H9 (cell line): ENCODE data around the gene GALR3. TPM values are rescaled to one million over a fixed set of nuclear protein-coding genes. Genes with fewer than 3 reads are reported as not detected.

Source experiments
- DNase-seq: peaks from one replicate; pipeline ENCODE4 v3.0.0-alpha.2; 2017
- H2AFZ ChIP-seq: one replicate; pipeline ENCODE4 v1.6.1; 2013; ENCODE audit warnings: mild to moderate bottlenecking, low read length, control low read depth, moderate library complexity
- H2AK5ac ChIP-seq: 2 replicates; pipeline ENCODE4 v1.6.1; 2013; ENCODE audit warnings: low read length, control low read depth, mixed read lengths; ENCODE audit not compliant: insufficient read length
- H2BK120ac ChIP-seq: one replicate; pipeline ENCODE4 v1.6.1; 2013; ENCODE audit warnings: low read depth, mild to moderate bottlenecking, low read length, control low read depth, inconsistent platforms; ENCODE audit not compliant: poor library complexity, severe bottlenecking
- H2BK12ac ChIP-seq: 2 replicates; pipeline ENCODE4 v1.6.1; 2013; ENCODE audit warnings: low read length, control low read depth, mixed read lengths, low read depth; ENCODE audit not compliant: insufficient read length
- H2BK15ac ChIP-seq: 2 replicates; pipeline ENCODE4 v1.6.1; 2013; ENCODE audit warnings: low read depth, low read length, control low read depth
- H2BK20ac ChIP-seq: one replicate; pipeline ENCODE4 v1.6.1; 2013; ENCODE audit warnings: low read depth, mild to moderate bottlenecking, low read length, control low read depth, inconsistent platforms; ENCODE audit not compliant: poor library complexity, severe bottlenecking
- H2BK5ac ChIP-seq: 2 replicates; pipeline ENCODE4 v1.6.1; 2013; ENCODE audit warnings: low read length, control low read depth, mixed read lengths; ENCODE audit not compliant: insufficient read length
- H3K14ac ChIP-seq: 2 replicates; pipeline ENCODE4 v1.6.1; 2013; ENCODE audit warnings: low read length, control low read depth; ENCODE audit not compliant: insufficient read depth
- H3K18ac ChIP-seq: 2 replicates; pipeline ENCODE4 v1.6.1; 2013; ENCODE audit warnings: low read depth, mild to moderate bottlenecking, mixed read lengths, low read length, control low read depth; ENCODE audit not compliant: insufficient read length
- H3K23ac ChIP-seq: 2 replicates; pipeline ENCODE4 v1.6.1; 2013; ENCODE audit warnings: low read length, control low read depth, mixed read lengths, low read depth; ENCODE audit not compliant: insufficient read length
- H3K23me2 ChIP-seq: 2 replicates; pipeline ENCODE4 v1.6.1; 2013; ENCODE audit warnings: low read depth, mild to moderate bottlenecking, mixed read lengths, low read length, control low read depth; ENCODE audit not compliant: insufficient read length, poor library complexity, severe bottlenecking
- H3K27ac ChIP-seq: 2 replicates; pipeline ENCODE4 v1.5.1; 2013; ENCODE audit warnings: low read length, control low read depth, mixed read lengths, low read depth; ENCODE audit not compliant: insufficient read length
- H3K27me3 ChIP-seq: 2 replicates; pipeline ENCODE4 v1.6.1; 2013; ENCODE audit warnings: low read length, control low read depth, inconsistent platforms; ENCODE audit not compliant: insufficient read depth
- H3K4ac ChIP-seq: 2 replicates; pipeline ENCODE4 v1.6.1; 2013; ENCODE audit warnings: low read depth, mild to moderate bottlenecking, control low read depth, inconsistent platforms, low read length, moderate library complexity
- H3K4me1 ChIP-seq: 2 replicates; pipeline ENCODE4 v1.6.1; 2013; ENCODE audit warnings: low read length, control low read depth, inconsistent platforms; ENCODE audit not compliant: insufficient read depth
- H3K4me2 ChIP-seq: 2 replicates; pipeline ENCODE4 v1.6.1; 2013; ENCODE audit warnings: low read length, control low read depth, mixed read lengths; ENCODE audit not compliant: insufficient read length, insufficient read depth
- H3K56ac ChIP-seq: 2 replicates; pipeline ENCODE4 v1.6.1; 2013; ENCODE audit warnings: low read depth, mild to moderate bottlenecking, mixed read lengths, low read length, control low read depth; ENCODE audit not compliant: insufficient read length
- H3K79me1 ChIP-seq: 2 replicates; pipeline ENCODE4 v1.6.1; 2013; ENCODE audit warnings: low read depth, mild to moderate bottlenecking, moderate library complexity, low read length, control low read depth, inconsistent platforms; ENCODE audit not compliant: insufficient read depth, poor library complexity, severe bottlenecking
- H3K79me2 ChIP-seq: 2 replicates; pipeline ENCODE4 v1.6.1; 2013; ENCODE audit warnings: low read length, control low read depth, inconsistent platforms; ENCODE audit not compliant: insufficient read depth
- H3K9ac ChIP-seq: 2 replicates; pipeline ENCODE4 v1.6.1; 2013; ENCODE audit warnings: low read length, control low read depth, mixed read lengths; ENCODE audit not compliant: insufficient read length; ENCODE audit errors: extremely low read depth
- H3K9me3 ChIP-seq: one replicate; pipeline ENCODE4 v1.6.1; 2013; ENCODE audit warnings: low read depth, low read length, inconsistent platforms; ENCODE audit not compliant: control insufficient read depth
- H3T11ph ChIP-seq: one replicate; pipeline ENCODE4 v1.6.1; 2013; ENCODE audit warnings: mild to moderate bottlenecking, low read length, control low read depth, inconsistent platforms
- H4K20me1 ChIP-seq: one replicate; pipeline ENCODE4 v1.6.1; 2013; ENCODE audit not compliant: control insufficient read depth, insufficient read length, insufficient read depth
- H4K5ac ChIP-seq: 2 replicates; pipeline ENCODE4 v1.6.1; 2013; ENCODE audit warnings: low read depth, mild to moderate bottlenecking, mixed read lengths, low read length, control low read depth; ENCODE audit not compliant: insufficient read length
- H4K8ac ChIP-seq: replicated peaks from 2 replicates; pipeline ENCODE4 v1.6.1; 2013; ENCODE audit warnings: low read length, control low read depth, mixed read lengths, low read depth; ENCODE audit not compliant: insufficient read length
- H4K91ac ChIP-seq: 2 replicates; pipeline ENCODE4 v1.6.1; 2013; ENCODE audit warnings: low read depth, mild to moderate bottlenecking, moderate library complexity, mixed read lengths, low read length, control low read depth; ENCODE audit not compliant: insufficient read length
- H3K27ac Mint-ChIP-seq, 3 experiments: 2 replicates in 2 of 3; 3 replicates in 1 of 3; pipeline ENCODE4 v1.8.0; 2020 to 2021; ENCODE audit warnings: mixed read lengths in 3 of 3, mild to moderate bottlenecking in 1 of 3, moderate library complexity in 1 of 3
- H3K27me3 Mint-ChIP-seq: 2 replicates; pipeline ENCODE4 v1.8.0; 2021; ENCODE audit warnings: low read depth, mild to moderate bottlenecking, moderate library complexity, mixed read lengths
- H3K36me3 Mint-ChIP-seq, 3 experiments: 2 replicates in 2 of 3; 3 replicates in 1 of 3; pipeline ENCODE4 v1.8.0; 2020 to 2021; ENCODE audit warnings: low read depth in 3 of 3, mixed read lengths in 3 of 3; ENCODE audit not compliant: insufficient read depth in 1 of 3
- H3K4me1 Mint-ChIP-seq, 2 experiments: 2 replicates each; pipeline ENCODE4 v1.8.0; 2020; ENCODE audit warnings: mixed read lengths in 2 of 2
- H3K4me3 Mint-ChIP-seq, 2 experiments: 2 replicates in 1 of 2; 3 replicates in 1 of 2; pipeline ENCODE4 v1.8.0; 2020 to 2021; ENCODE audit warnings: mild to moderate bottlenecking in 2 of 2, mixed read lengths in 2 of 2, moderate library complexity in 1 of 2
- H3K9me3 Mint-ChIP-seq, 2 experiments: 2 replicates in 1 of 2; 3 replicates in 1 of 2; pipeline ENCODE4 v1.8.0; 2020; ENCODE audit warnings: mild to moderate bottlenecking in 2 of 2, mixed read lengths in 2 of 2, moderate library complexity in 1 of 2
- WGBS: extraction: QIAGEN DNeasy Blood & Tissue Kit; methylation state at CpG from one replicate; pipeline ENCODE4 v1.1.7; 2013; ENCODE audit warnings: missing lambda C conversion rate, low lambda C conversion rate, mixed read lengths; ENCODE audit not compliant: insufficient read length; ENCODE audit errors: extremely low coverage; 5-methylcytosine and 5-hydroxymethylcytosine counted together
- total RNA-seq: library from RNA; stranded (reverse); gene quantifications from 2 replicates; pipeline ENCODE4 v1.2.1, GENCODE V29; 2021
- TF ChIP-seq, protein P1 (sequence below): fragments of 200-600 bp; sonication (generic); conservative IDR thresholded peaks from 3 replicates; pipeline ENCODE4 v1.8.0; 2021; ENCODE audit warnings: antibody characterized with exemption, mild to moderate bottlenecking

Gene GALR3
- total RNA-seq, 1 experiment from 2014 or later = 0.59 TPM

DNA sequence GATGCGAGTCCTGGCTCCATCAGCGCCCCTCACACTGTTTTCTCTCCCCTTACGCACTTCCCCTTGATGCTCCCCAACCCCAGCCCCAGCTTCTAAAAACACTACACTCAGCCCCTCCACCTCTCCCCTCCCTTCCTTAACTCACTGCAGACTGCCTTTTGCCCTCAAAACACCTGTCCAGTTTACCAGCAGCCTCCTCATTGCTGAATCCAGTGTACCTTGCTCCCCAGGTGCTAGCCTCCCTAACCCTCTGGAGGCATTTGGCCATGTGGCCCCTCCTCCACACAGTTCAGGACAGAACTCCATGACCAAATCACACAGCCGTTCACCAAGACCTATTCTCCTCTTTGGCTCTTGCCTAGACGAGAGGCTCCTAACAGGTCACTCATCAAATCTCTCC is 2.8 kb upstream of the GALR3 start:
- DNase-seq = no peak
- H3K9me3 Mint-ChIP-seq = no peaks in the 10 kb centered on the region; a peak in 1 of 5 replicates
- no CpG with 5 or more reads among the region's 5 CpGs for WGBS
- peaks cover 3% of the 10 kb centered on the region; the same call in 1 of the 2 replicates for H3K4me1 ChIP-seq
- H3K4ac ChIP-seq = no peak overlapping the region
- H3K27ac ChIP-seq = no peak overlapping the region
- H3K23me2 ChIP-seq = peaks cover 11% of the 10 kb centered on the region
- no peak overlapping the region for H2AFZ ChIP-seq
- H3K4me2 ChIP-seq = no peak overlapping the region
- H2BK5ac ChIP-seq = no peak overlapping the region
- no peak overlapping the region for H4K5ac ChIP-seq
- H3K14ac ChIP-seq = no peak overlapping the region
- no peaks in the 10 kb centered on the region for H4K20me1 ChIP-seq
- no peak overlapping the region for H3T11ph ChIP-seq
- no peak overlapping the region for H2AK5ac ChIP-seq
- H3K27me3 Mint-ChIP-seq = peaks cover 58% of the 10 kb centered on the region
- no peak overlapping the region; a peak in 1 of 7 replicates for H3K27ac Mint-ChIP-seq
- H3K56ac ChIP-seq = no peak overlapping the region
- TF ChIP-seq, protein P1, sequence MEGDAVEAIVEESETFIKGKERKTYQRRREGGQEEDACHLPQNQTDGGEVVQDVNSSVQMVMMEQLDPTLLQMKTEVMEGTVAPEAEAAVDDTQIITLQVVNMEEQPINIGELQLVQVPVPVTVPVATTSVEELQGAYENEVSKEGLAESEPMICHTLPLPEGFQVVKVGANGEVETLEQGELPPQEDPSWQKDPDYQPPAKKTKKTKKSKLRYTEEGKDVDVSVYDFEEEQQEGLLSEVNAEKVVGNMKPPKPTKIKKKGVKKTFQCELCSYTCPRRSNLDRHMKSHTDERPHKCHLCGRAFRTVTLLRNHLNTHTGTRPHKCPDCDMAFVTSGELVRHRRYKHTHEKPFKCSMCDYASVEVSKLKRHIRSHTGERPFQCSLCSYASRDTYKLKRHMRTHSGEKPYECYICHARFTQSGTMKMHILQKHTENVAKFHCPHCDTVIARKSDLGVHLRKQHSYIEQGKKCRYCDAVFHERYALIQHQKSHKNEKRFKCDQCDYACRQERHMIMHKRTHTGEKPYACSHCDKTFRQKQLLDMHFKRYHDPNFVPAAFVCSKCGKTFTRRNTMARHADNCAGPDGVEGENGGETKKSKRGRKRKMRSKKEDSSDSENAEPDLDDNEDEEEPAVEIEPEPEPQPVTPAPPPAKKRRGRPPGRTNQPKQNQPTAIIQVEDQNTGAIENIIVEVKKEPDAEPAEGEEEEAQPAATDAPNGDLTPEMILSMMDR = no peak
- no peak overlapping the region for H3K4me3 Mint-ChIP-seq
- H3K36me3 Mint-ChIP-seq = peaks cover 3 to 11% (median 4%) of the 10 kb centered on the region in 3 experiments; a peak in 6 of 7 replicates
- H4K8ac ChIP-seq = no peak overlapping the region
- H2BK12ac ChIP-seq = no peak overlapping the region
- no peak overlapping the region for H2BK20ac ChIP-seq
- H2BK120ac ChIP-seq = no peak overlapping the region
- H3K79me2 ChIP-seq = no peaks in the 10 kb centered on the region
- no peak overlapping the region for H2BK15ac ChIP-seq
- H3K9ac ChIP-seq = no peak overlapping the region
- H3K4me1 Mint-ChIP-seq = peaks cover 26 to 35% of the 10 kb centered on the region in 2 experiments
- H3K18ac ChIP-seq = no peak overlapping the region
- H3K27me3 ChIP-seq = no peaks in the 10 kb centered on the region; the same call in 1 of the 2 replicates
- H3K23ac ChIP-seq = no peak overlapping the region
- H3K79me1 ChIP-seq = no peaks in the 10 kb centered on the region
- no peak overlapping the region for H4K91ac ChIP-seq
- no peaks in the 10 kb centered on the region for H3K9me3 ChIP-seq
